AML-193 (cell line): ENCODE data around the gene DCAF16.
A peak's percentile ranks its signal among the peaks of the same experiment; 100 is the strongest.
"Not testable (repeated sequence)": the region's sequence is repeated elsewhere in the genome, so short reads cannot be mapped to it uniquely, and the experiment has no call there.

ENCODE experiments used
- DNase-seq, 2 experiments: peaks; one replicate each; lab custom pipeline; 2025; lab: John Stamatoyannopoulos, UW

The DCAF16 gene

DNA sequence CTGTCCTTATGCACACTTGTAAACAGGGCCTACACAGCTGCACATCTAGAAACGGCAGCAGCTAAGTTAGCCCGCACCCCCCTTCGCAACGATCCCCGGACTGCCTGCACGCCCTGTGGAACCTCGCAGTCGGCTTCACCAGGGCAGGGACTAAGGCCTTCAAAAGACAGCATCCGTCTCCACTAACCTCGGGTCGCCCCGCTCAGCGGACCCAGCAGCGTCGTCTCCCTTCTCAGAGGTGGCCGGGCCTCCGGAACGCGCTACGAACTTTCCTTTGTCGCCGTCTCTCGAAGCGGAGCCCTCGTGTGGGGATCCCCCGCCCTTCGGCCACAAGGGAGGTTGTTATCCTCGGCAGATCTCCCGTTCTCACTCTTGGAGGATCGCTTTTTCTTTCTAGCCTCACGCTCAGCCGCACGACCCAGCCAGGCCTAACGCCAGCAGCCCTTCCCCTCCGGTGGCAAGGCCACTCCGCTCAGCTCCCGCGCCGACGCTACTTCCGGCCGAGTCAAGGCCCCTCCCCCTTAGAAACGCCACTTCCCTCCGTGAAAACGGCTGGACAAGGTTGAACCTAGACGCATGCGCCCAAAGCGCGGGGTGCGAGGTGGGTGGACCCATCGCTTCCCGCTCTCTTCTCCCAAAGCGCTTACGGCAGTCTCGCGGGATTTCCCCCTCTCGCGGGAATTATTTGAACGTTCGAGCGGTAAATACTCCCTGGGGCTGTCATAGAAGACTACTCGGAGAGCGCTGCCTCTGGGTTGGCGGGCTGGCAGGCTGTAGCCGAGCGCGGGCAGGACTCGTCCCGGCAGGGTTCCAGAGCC, at the start of gene DCAF16, which contains the start of gene NCAPG:
DCAF16 (minus strand) TSS at position 498 of the 818 bp plus-strand sequence. CDS start 6,616 bp downstream, outside the sequence.
NCAPG (plus strand) TSS at position 720 of the 818 bp plus-strand sequence. CDS start 99 bp downstream, outside the sequence.
- DNase-seq: peak; percentile 96

DNA sequence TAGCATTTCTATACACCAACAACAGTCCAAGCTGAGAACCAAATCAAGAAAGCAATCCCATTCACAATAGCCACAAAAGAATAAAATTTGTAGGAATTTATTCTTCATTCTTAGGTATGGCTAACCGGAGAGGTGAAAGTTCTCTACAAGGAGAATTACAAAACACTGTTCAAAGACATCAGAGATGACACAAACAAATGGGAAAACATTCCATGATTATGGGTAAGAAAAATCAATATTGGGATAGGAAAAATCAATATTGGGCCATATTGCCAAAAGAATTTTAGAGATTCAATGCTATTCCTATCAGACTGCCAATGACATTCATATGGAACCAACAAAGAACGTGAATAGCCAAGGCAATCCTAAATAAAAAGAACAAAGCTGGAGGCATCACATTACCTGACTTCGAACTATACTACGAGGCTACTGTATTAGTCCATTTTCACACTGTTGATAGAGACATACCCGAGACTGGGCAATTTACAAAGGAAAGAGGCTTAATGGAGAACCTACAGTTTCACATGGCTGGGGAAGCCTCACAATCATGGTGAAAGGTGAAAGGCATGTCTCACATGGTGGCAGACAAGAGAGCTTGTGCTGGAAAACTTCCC, 49.3 kb upstream of the DCAF16 start:
- DNase-seq: no peak

DNA sequence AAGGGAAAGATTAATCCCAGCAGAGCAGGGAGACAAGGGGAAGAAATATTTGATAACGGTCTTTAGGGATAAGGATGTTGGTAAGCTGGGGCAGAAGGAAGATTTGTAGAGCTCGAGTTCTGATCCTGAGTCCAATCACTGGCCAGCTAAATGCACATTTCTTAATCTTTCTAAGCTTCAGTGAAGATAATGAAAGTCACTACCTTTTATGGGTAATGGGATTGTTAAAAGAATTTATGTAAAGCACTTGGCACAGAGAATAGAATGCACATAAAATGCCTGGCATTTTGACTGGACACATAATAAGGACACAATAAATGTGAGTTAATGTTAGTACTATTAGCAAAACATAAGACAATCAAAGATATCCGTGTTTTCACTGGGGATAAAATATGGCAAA, 43.5 kb upstream of the DCAF16 start:
- DNase-seq: no peak

DNA sequence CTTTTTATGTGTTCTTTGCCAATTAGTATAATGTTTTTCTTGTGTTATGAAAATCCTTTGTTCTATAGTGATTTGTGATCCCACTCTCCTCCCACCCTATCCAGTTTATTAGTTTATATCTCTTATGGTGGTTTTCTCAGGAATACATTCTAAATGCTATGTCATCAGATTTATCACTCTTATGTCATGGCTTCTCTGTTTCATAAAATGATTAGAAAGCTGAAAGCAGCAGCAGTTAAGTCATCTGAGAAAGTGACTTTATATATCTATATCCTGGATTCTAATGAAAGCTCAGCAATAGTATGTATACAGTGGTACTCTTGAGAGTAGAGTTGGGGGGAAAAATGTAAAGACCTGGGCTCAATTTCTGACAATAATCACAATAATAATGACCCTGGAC, 41.4 kb upstream of the DCAF16 start:
- DNase-seq: no peak

DNA sequence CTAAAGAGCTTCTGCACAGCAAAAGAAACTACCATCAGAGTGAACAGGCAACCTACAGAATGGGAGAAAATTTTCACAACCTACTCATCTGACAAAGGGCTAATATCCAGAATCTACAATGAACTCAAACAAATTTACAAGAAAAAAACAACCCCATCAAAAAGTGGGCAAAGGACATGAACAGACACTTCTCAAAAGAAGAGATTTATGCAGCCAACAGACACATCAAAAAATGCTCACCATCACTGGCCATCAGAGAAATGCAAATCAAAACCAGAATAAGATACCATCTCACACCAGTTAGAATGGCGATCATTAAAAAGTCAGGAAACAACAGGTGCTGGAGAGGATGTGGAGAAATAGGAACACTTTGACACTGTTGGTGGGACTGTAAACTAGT, 39.7 kb upstream of the DCAF16 start:
- DNase-seq: not testable (repeated sequence)

DNA sequence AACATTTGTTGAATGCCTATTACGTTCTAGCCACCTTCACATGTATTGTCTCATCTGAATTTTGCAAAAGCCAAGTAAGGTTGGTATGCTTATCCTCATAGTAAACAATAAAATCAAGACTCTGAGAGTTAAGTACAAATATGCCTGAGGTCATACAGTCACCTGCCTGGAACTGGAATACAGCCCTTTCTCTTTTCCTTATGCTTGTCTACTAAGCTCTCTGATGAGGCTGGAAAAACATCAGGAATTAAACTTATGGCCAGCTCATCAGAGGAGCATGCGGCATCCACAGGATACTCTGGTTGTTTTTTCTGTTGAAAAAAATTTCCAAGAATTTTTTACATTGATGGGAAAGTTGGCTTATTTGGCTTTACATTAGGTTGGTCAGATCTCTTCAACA, 35.7 kb upstream of the DCAF16 start:
- no peak for DNase-seq

DNA sequence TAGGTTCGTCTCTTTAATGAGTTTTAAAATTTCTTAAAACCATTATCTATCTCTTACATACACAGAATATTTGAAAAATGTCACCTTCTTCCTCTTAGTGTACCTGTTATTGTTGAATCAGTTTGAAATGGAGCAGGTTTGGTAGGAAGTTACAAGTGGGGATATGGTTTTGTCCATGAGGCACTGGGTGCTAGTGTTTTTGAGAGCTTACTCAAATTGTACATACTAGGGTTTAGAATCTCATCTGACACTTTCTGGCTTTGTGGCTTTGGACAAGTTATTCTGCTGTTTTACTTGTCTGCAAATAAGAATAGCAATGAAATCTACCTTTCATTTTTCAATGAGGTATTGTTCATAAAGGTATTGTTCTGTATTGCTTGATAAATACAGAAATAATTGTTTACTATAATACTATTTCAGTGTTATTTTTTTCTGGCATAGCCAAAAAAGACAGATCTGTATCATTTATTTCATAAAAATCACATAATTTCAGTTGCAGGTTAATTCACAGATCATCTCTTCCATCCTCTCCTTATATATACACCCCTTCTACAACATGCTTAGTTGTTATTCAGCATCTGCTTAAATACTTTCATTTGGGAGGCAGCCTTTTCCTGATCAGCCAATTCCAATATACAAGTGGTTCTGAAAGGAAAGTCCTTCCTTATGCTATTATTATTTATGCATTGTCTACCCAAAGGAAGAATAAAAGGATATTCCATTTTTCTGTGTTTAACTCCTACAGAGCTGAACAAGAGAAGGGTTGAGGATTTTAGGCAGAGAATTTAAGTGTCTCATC, 13.5 kb upstream of the DCAF16 start:
- DNase-seq: no peak

DNA sequence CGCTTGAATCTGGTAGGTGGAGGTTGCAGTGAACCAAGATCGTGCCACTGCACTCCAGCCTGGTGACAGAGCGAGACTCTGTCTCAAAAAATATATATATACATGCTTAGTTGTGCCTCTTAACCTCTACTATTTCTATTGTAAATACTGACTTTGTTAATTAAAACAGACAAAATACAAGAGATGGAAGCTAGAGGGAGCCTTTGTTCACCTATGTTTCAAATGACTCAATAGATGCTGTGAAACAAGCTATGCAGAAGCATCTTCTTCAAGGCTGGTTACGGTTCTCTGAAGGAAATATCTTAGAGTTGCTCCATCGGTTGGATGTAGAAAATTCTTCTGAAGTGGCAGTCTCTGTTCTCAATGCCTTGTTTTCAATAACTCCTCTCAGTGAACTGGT, 6.5 kb upstream of the DCAF16 start:
- peak; percentile 46 to 78 for DNase-seq

DNA sequence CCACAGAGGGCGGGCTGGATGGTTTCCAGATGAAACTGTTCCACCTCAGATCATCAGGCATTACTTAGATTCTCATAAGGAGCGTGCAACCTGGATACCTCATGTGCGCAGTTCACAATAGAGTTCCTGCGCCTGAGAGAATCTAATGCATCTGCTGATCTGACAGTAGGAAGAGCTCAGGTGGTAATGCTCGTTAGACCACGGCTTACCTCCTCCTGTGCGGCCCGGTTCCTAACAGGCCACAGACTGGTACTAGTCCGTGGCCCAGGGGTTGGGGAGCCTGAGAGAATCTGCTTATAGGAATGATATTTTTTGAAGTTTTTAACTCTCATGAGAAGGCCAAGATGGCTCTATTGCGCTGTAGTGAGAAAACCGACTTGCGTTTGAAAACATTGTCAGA, 5.6 kb upstream of the DCAF16 start:
- DNase-seq: no peak

DNA sequence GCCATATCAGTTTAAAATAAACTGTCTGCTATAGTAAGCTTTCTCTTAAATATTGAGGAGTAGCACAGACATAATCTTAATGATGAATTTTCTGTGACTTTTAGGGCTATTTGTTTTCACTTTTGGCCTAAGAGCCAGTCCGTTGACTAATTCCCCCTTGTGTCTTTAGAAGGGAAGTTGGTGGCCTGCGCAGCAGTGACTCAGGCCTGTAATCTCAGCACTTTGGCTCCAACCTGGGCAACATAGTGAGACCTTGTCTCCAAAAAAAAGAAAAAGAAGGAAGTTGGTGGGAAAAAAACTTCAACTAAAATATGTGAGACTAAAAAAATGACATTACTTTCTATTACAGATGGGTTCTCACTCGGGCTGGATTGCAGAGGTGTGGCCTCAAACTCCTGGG, 3.6 kb upstream of the DCAF16 start:
- DNase-seq: no peak

DNA sequence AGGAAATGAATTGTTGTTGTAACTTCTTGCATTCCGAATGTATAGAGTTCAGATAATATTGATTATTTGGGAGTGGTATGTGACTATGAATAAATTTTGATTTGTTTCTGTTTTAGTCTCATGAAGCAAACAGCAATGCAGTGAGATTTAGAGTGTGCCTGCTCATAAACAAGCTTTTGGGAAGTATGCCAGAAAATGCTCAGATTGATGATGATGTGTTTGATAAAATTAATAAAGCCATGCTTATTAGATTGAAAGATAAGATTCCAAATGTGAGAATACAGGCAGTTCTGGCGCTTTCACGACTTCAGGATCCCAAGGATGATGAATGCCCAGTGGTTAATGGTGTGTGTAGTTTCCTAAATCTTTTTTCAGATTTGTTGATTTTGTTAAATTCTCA, 2.2 kb upstream of the DCAF16 start:
- no peak for DNase-seq

DNA sequence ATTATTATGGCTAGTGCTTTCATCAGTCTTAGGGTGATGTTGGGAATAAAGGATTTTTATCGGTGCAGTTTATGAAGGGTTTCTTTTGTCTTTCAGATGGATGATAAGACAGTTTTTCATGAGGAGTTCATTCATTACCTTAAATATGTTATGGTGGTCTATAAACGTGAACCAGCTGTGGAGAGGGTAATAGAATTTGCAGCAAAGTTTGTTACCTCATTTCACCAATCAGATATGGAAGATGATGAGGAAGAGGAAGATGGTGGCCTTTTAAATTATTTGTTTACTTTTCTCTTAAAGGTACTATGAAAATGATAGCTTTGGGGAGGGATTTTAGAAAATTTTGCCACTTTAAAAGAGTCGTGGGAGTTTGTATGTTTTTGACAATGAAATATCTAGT, 1.6 kb upstream of the DCAF16 start:
- peak in 1 of 2 experiments; percentile 9 for DNase-seq

DNA sequence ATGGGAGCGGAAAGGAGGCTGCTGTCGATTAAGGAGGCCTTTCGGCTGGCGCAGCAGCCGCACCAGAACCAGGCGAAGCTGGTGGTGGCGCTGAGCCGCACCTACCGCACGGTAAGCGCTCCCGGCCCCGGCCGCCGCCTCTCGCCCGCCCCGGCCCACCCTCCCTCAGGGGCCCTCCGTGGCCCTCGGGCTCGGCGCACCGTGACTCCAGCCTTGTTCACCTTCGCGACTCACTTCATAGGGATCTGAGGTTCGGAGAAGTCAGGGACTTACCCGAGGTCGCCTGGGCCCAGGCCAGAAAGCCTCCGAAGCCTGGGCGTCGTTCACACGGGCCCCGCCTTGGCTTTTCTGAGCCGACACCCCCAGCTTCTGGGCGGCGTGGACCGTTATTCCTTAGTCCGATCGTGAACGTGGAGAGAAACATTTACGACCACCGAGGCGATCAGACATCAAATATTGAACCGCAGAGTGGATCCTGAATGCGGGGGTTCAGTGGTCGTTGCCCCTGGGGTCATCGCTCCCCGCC, 584 bp upstream of the DCAF16 start:
- DNase-seq: no peak

DNA sequence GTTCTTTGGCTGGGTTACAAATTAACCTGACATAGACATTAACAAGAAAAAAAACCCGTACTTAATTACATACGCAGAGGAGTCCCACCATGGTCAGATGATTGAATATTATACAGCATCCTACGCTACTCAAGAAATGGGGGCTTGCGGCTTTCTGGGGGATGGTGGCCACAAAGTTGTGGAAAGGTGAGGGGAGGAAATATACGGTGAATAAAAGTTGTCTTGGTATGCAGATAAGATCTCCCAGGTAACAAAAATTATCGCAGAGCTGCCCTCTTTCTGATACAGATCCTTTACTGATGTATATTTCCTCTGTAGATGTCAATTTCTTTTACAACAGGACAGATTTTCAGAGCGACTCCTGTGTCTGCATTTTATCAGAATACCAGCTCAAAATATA, 890 bp downstream of the DCAF16 start:
- DNase-seq: no peak

DNA sequence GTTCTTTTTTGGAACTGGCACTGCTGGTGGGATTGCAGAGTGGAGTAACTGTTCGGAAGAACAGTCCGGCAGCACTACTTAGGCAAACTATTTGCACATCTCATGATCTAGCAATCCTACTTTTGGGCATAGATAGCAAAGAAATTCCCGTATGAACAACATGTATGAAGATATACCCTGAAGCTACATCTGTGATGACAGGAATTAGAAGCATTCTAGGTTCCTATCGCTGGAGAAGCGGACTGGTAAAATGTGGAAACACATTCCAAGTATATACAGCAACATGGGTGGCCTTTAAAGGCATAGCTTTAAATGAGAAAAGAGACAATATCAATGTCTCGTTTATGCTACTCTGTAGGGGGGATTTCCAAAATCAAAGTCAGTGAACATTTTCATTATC, 3.1 kb downstream of the DCAF16 start:
- DNase-seq: no peak

DNA sequence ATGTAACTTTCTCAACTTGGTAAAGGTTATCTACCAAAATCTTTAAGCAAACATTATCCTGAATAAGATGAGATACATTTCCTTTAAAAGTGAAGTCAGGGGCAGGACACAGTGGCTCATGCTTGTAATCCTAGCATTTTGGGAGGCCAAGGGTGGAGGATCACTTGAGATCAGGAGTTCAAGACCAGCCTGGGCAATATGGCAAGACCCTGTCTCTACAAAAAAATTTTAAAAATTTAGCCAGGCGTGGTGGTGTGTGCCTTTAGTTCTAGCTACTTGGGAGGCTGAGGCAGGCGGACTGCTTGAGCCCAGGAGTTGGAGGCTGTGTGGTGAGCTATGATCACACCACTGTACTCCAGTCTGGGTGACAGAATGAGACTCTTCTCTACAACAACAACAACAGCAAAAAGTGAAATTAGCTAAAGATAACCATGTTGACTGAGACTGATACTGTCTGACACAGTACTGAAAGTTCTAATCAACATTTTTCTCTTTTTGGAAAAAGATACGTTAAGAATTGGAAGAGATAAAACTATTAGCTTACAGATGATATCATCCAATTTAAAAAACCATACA, 4.9 kb downstream of the DCAF16 start:
- no peak for DNase-seq

DNA sequence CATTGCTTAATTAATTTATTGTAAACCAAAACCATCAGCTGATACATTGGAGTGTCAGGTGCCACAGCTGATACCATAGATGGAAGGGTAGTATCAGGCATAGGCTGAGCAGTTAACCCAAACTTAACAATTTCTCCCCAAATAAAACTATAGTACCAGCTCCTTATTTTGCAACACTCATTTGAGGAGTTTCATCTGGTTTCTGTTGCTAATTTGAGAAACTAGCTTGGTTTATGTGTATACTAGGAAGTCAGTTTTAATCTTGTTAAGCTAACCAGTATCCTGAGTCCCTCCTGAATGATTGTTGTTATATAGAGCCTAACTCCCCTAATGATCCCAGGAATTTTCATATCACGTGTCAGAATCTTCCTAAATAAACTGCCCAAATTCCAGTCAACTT, 12.7 kb downstream of the DCAF16 start:
- no peak for DNase-seq

DNA sequence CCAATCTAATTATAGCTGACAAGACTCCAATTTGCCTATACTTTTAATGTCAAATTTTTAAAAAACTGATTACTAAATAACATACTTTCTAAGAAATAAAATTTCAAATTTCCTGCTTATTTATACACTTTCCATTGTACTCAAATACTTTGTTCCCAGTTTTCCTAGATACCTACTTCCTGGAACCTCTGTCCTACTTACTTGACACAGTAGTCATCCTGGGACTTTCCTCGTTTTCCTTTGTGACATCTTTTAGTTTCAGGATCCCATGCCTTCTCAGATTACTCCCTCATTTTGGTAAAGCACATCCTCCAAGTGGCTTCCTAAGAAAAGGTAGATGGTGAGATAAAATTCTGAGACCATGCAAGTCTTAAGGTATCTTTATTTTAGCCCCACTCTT, 15.8 kb downstream of the DCAF16 start:
- no peak for DNase-seq

DNA sequence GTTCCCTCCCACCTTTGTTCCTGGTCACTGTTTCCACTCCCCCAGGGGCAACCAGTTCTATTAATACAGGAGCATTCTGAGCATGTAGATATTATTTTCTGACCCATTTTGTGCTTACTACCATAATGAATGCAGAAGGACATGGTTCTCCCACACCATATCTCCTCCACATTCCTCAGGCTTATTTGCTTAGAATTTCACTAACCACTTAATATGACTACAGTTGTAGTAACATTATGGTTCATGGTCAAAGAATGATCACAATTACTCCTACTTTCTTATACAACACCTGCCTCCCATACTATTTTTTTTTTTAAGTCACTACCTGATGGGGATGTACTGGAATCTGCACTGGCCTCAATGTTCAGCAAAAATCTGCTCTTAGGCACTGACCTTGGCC, 21.6 kb downstream of the DCAF16 start:
- no peak for DNase-seq

DNA sequence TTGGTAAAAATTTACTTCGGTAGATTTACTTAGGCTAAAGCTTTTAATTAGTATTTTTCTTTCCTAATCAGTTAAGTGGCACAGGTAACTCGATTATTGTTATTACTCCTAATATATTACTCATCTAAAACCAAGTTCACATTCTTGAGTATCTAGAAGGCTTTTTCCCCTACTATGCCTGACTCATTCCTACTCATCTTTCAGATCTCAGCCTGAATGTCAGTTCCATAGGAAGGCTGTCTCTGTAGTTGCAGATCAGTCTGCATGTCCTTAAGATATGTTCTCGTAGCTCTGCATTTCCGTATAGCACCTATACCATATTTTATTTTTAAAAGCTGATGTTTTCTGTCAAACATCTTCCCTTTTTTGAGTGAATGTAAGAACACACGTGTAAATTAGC, 23.2 kb downstream of the DCAF16 start:
- no peak for DNase-seq

DNA sequence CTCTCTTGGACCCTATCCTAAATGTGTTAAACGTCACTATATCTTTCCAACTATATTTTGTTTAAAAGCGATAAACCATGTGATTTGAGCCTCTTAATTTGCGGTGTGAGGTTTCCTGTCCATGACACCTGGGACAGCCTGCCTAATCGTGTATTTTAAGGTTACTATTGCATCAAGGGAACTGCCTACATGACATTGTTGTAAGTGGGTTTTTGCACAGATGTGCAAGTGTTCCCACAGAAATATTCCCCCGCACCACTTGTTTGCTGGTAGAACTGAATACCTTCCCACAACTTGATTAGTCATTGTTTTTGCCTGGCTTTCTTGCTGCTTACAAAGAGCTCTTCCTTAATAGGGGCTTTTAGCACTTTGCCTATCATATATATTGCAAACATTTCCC, 24.0 kb downstream of the DCAF16 start:
- DNase-seq: no peak

DNA sequence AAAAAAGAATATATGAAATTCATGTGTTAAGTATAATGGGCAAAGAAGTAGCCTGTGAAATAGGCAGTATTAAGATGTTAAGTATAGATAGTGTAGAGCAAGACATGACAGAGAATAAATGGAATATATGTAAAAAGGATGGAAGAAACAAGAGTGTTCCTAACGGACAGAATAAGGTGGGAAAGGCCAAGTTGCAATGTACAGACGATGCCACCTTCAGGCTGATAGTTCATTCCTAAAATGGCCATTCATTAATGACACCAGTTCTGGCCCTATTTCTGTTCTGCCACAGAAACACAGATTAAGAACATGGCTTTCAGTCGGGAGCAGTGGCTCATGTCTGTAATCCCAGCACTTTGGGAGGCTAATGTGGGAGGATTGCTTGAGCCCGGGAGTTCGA, 24.7 kb downstream of the DCAF16 start:
- no peak for DNase-seq
